Choroid plexus epithelial cell (primary cell): ENCODE results near the gene CREBBP.

Source experiments
- DNase-seq: peaks from one replicate; pipeline ENCODE4 v3.0.0-alpha.2; 2010; ENCODE audit warnings: low read depth
- H3K4me3 ChIP-seq: 2 replicates; pipeline ENCODE4 v1.5.1; 2011; ENCODE audit warnings: low read depth, mild to moderate bottlenecking, control low read depth, low read length, moderate library complexity
- CTCF ChIP-seq: conservative IDR thresholded peaks from 2 replicates; pipeline ENCODE4 v1.5.1; 2011; ENCODE audit warnings: low read depth, mild to moderate bottlenecking, control low read depth, inconsistent platforms, low read length, moderate library complexity

Gene CREBBP

GRCh38 chr16:3856367-3857141, 24.0 kb downstream of the CREBBP start:
- H3K4me3 ChIP-seq, result no peak overlapping the region
- TF ChIP-seq CTCF, result no peak
- DNase-seq, result no peak

GRCh38 chr16:3854750-3855541, 25.6 kb downstream of the CREBBP start:
- no peak for TF ChIP-seq CTCF
- H3K4me3 ChIP-seq, result no peak overlapping the region
- peak; percentile 35 for DNase-seq

GRCh38 chr16:3850544-3850899, 30.0 kb downstream of the CREBBP start:
- TF ChIP-seq CTCF, result no peak
- no peak overlapping the region for H3K4me3 ChIP-seq
- no peak for DNase-seq

GRCh38 chr16:3849751-3850543, 30.6 kb downstream of the CREBBP start:
- no peak for TF ChIP-seq CTCF
- no peak overlapping the region for H3K4me3 ChIP-seq
- no peak for DNase-seq

GRCh38 chr16:3846595-3847091, 33.9 kb downstream of the CREBBP start:
- TF ChIP-seq CTCF, result no peak
- H3K4me3 ChIP-seq, result no peak overlapping the region
- no peak for DNase-seq

GRCh38 chr16:3846087-3846486, 34.4 kb downstream of the CREBBP start:
- no peak overlapping the region for H3K4me3 ChIP-seq
- no peak for TF ChIP-seq CTCF
- no peak for DNase-seq
